ENCODE data around the gene MRPS9.

- TF ChIP-seq CTCF (IDR thresholded peaks at IDR 0.05): no peak
- TF ChIP-seq POLR2A (IDR thresholded peaks at IDR 0.05): no peak
Observed at GRCh38 chr2:105057005-105057404, 19.1 kb downstream of the MRPS9 start.

Measured in right lobe of liver (tissue), 4 donors.